Uterus (tissue), 2 donors: ENCODE results near the gene LCN6.

Experiments
- POLR2A ChIP-seq, 2 donors: fragments of 450-650 bp; IDR thresholded peaks; one replicate each; pipeline ENCODE4 v1.6.1; 2016; ENCODE audit warnings: antibody characterized with exemption in 2 of 2, mild to moderate bottlenecking in 1 of 2, moderate library complexity in 1 of 2
- TF ChIP-seq, protein P1 (sequence below), 4 experiments: fragments of 200-600 bp in 2 of 4; fragments of 450-650 bp in 2 of 4; sonication (generic) in 2 of 4; IDR thresholded peaks; one replicate each; pipeline ENCODE4 v1.5.1; 2016 to 2019; ENCODE audit warnings: antibody characterized with exemption in 4 of 4, mild to moderate bottlenecking in 2 of 4, moderate library complexity in 1 of 4

DNA sequence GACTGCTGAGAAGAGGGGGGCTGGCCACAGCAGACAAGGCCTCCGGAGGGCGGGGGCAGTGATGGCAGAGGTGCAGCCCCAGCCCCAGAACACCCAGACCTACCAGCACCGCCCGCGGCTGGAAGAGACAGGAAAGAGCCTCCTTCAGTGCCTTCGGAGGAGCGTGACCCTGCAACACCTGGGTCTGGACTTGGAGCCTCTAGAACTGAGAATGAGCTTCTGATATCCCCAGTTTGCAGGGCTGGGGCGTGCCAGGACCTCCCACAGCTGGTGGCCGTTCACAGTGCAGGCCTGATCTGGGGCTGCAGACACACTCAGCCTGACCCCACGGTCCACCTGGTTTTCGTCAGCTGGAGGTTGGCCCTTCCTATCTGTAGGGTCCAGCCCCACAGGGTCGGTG is 14.7 kb downstream of the LCN6 start:
- TF ChIP-seq, protein P1, sequence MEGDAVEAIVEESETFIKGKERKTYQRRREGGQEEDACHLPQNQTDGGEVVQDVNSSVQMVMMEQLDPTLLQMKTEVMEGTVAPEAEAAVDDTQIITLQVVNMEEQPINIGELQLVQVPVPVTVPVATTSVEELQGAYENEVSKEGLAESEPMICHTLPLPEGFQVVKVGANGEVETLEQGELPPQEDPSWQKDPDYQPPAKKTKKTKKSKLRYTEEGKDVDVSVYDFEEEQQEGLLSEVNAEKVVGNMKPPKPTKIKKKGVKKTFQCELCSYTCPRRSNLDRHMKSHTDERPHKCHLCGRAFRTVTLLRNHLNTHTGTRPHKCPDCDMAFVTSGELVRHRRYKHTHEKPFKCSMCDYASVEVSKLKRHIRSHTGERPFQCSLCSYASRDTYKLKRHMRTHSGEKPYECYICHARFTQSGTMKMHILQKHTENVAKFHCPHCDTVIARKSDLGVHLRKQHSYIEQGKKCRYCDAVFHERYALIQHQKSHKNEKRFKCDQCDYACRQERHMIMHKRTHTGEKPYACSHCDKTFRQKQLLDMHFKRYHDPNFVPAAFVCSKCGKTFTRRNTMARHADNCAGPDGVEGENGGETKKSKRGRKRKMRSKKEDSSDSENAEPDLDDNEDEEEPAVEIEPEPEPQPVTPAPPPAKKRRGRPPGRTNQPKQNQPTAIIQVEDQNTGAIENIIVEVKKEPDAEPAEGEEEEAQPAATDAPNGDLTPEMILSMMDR (IDR thresholded peaks at IDR 0.05), result no peak
- TF ChIP-seq POLR2A (IDR thresholded peaks at IDR 0.05), result no peak
